ENCODE results near the gene COL24A1. TPM values are rescaled to one million over a fixed set of nuclear protein-coding genes. Genes with fewer than 3 reads are reported as not detected.

COL24A1 gene
- total RNA-seq, 1 experiment from 2014 or later: not detected

GRCh38 chr1:85867189-85867588 is 289.4 kb downstream of the COL24A1 start:
- H3K9me2 ChIP-seq (ENCODE audit: insufficient read depth): no peaks in the 10 kb centered on the region
- no peaks in the 10 kb centered on the region for H3K4me1 ChIP-seq (ENCODE audit: control insufficient read depth in 1 of 2, insufficient read depth in 2 of 2, low read length in 2 of 2)
- H3K9ac ChIP-seq (ENCODE audit: low read length): no peak overlapping the region
- no TSS peak for BruUV-seq (replicated peaks)
- CTCF ChIA-PET: no interaction called here
- H3K79me2 ChIP-seq (ENCODE audit: insufficient read depth, low read length): no peaks in the 10 kb centered on the region
- intact Hi-C loops (cut with micrococcal nuclease): no loop called here
- ATAC-seq (no peak), DNase-seq (ENCODE audit: low read depth, low spot score) (no peak)
- no peaks in the 10 kb centered on the region for H3K36me3 ChIP-seq (ENCODE audit: control insufficient read depth in 1 of 2, insufficient read depth in 2 of 2, low read length in 2 of 2)
- no peaks in the 10 kb centered on the region for H4K20me1 ChIP-seq (ENCODE audit: insufficient read depth)
- no peak overlapping the region for H3K4me3 ChIP-seq (replicated peaks in 1 of 2; ENCODE audit: low read depth in 1 of 2, low read length in 2 of 2)
- TF ChIP-seq ZFX (IDR thresholded peaks at IDR 0.05) (no peak), POLR2A (IDR thresholded peaks at IDR 0.05; ENCODE audit: borderline replicate concordance, extremely low read depth, insufficient read depth, insufficient read length) (no peak), FOSL1 (IDR thresholded peaks at IDR 0.05; ENCODE audit: low read depth) (no peak), SRF (IDR thresholded peaks at IDR 0.05; ENCODE audit: low read depth) (no peak), MAX (IDR thresholded peaks at IDR 0.05) (no peak), RAD21 (IDR thresholded peaks at IDR 0.05; ENCODE audit: low read depth) (no peak), POLR2AphosphoS5 (IDR thresholded peaks at IDR 0.05; ENCODE audit: low read depth, low read length) (no peak), EGR1 (IDR thresholded peaks at IDR 0.05; ENCODE audit: low read depth) (no peak), EZH2 (IDR thresholded peaks at IDR 0.05) (no peak), CBX3 (IDR thresholded peaks at IDR 0.05; ENCODE audit: low read depth) (no peak), SIN3A (IDR thresholded peaks at IDR 0.05; ENCODE audit: low read depth) (no peak)
- RAD21 ChIA-PET (ENCODE audit: low non-redundant PET in 1 of 2, low total read pairs in 2 of 2, uncharacterized antibody in 2 of 2, unreplicated experiment in 2 of 2): no interaction called here
- no peak overlapping the region for H3K4me2 ChIP-seq (ENCODE audit: low read length)
- no peaks in the 10 kb centered on the region for H3K9me3 ChIP-seq (ENCODE audit: control insufficient read depth in 1 of 2, insufficient read depth in 1 of 2, low read depth in 1 of 2, low read length in 2 of 2)
- no peak overlapping the region for H3K27ac ChIP-seq (ENCODE audit: low read depth, low read length)
- POLR2A ChIA-PET: no interaction called here
- peak overlapping the region; percentile 60 for H2AFZ ChIP-seq (ENCODE audit: low read depth, low read length, poor library complexity, severe bottlenecking)
- no peaks in the 10 kb centered on the region for H3K27me3 ChIP-seq (ENCODE audit: insufficient read depth, low read length)

DNA sequence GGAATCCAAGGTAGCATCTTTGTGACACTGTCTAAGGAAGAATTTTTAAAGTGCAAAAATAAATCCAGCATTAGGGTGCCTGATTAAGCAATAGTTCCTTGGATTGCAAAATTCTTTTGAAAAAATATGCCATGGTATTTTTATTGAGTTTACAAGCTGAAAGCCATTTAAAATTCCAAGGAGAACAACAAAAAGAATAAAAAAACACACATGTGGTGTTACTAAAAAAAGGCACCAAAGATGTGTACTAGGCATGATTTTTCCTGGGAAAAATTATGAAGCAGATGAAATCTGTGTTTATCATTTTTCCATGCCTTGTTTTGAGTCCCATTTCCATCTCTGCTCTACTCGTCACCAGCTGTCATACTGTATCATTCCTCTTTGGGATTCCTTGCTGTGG is 291.4 kb downstream of the COL24A1 start:
- Histone ChIP-seq H3K36me3 (ENCODE audit: control insufficient read depth in 1 of 2, insufficient read depth in 2 of 2, low read length in 2 of 2) (no peaks in the 10 kb centered on the region), H3K27ac (ENCODE audit: low read depth, low read length) (no peak overlapping the region), H3K79me2 (ENCODE audit: insufficient read depth, low read length) (no peaks in the 10 kb centered on the region), H3K4me2 (ENCODE audit: low read length) (no peak overlapping the region), H3K9me3 (ENCODE audit: control insufficient read depth in 1 of 2, insufficient read depth in 1 of 2, low read depth in 1 of 2, low read length in 2 of 2) (no peaks in the 10 kb centered on the region), H3K27me3 (ENCODE audit: insufficient read depth, low read length) (no peaks in the 10 kb centered on the region), H3K4me3 (replicated peaks in 1 of 2; ENCODE audit: low read depth in 1 of 2, low read length in 2 of 2) (no peak overlapping the region), H3K9me2 (ENCODE audit: insufficient read depth) (no peaks in the 10 kb centered on the region), H3K9ac (ENCODE audit: low read length) (no peak overlapping the region), H4K20me1 (ENCODE audit: insufficient read depth) (no peaks in the 10 kb centered on the region), H2AFZ (ENCODE audit: low read depth, low read length, poor library complexity, severe bottlenecking) (no peak overlapping the region), H3K4me1 (ENCODE audit: control insufficient read depth in 1 of 2, insufficient read depth in 2 of 2, low read length in 2 of 2) (no peaks in the 10 kb centered on the region)
- intact Hi-C loops (cut with micrococcal nuclease): no loop called here
- no peak for DNase-seq (ENCODE audit: low read depth, low spot score)
- RAD21 ChIA-PET (ENCODE audit: low non-redundant PET in 1 of 2, low total read pairs in 2 of 2, uncharacterized antibody in 2 of 2, unreplicated experiment in 2 of 2): no interaction called here
- BruUV-seq (replicated peaks): no TSS peak
- CTCF ChIA-PET: no interaction called here
- ATAC-seq: no peak
- POLR2A ChIA-PET: no interaction called here
- TF ChIP-seq EZH2 (IDR thresholded peaks at IDR 0.05) (no peak), TCF7L2 (IDR thresholded peaks at IDR 0.05; ENCODE audit: borderline replicate concordance, extremely low read depth, insufficient read depth, insufficient read length) (no peak), RAD21 (IDR thresholded peaks at IDR 0.05; ENCODE audit: low read depth) (no peak), CTCF (IDR thresholded peaks at IDR 0.05 in 2 of 3, conservative IDR thresholded peaks at IDR 0.05 in 1 of 3; ENCODE audit: borderline replicate concordance in 1 of 3, insufficient read depth in 1 of 3, low read depth in 2 of 3, low read length in 2 of 3) (no peak), JUND (IDR thresholded peaks at IDR 0.05) (no peak), SP1 (IDR thresholded peaks at IDR 0.05; ENCODE audit: low read depth) (no peak), MAX (IDR thresholded peaks at IDR 0.05) (no peak), FOSL1 (IDR thresholded peaks at IDR 0.05; ENCODE audit: low read depth) (no peak), SIN3A (IDR thresholded peaks at IDR 0.05; ENCODE audit: low read depth) (no peak)
- TF ChIP-seq, protein P1, sequence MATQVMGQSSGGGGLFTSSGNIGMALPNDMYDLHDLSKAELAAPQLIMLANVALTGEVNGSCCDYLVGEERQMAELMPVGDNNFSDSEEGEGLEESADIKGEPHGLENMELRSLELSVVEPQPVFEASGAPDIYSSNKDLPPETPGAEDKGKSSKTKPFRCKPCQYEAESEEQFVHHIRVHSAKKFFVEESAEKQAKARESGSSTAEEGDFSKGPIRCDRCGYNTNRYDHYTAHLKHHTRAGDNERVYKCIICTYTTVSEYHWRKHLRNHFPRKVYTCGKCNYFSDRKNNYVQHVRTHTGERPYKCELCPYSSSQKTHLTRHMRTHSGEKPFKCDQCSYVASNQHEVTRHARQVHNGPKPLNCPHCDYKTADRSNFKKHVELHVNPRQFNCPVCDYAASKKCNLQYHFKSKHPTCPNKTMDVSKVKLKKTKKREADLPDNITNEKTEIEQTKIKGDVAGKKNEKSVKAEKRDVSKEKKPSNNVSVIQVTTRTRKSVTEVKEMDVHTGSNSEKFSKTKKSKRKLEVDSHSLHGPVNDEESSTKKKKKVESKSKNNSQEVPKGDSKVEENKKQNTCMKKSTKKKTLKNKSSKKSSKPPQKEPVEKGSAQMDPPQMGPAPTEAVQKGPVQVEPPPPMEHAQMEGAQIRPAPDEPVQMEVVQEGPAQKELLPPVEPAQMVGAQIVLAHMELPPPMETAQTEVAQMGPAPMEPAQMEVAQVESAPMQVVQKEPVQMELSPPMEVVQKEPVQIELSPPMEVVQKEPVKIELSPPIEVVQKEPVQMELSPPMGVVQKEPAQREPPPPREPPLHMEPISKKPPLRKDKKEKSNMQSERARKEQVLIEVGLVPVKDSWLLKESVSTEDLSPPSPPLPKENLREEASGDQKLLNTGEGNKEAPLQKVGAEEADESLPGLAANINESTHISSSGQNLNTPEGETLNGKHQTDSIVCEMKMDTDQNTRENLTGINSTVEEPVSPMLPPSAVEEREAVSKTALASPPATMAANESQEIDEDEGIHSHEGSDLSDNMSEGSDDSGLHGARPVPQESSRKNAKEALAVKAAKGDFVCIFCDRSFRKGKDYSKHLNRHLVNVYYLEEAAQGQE (IDR thresholded peaks at IDR 0.05; ENCODE audit: low read depth): no peak

All from HCT116 (cell line).